Dedifferentiated amniotic fluid mesenchymal stem cell (primary cell): Measurements from ENCODE around the gene RNF152.
A peak's percentile ranks its signal among the peaks of the same experiment; 100 is the strongest.

Experiments
- DNase-seq: peaks from one replicate; pipeline ENCODE4 v3.0.0-alpha.2; 2016; ENCODE audit errors: extremely low spot score

The RNF152 gene

GRCh38 chr18:61892683-61893308 lies at the start of gene RNF152:
Gene RNF152 (minus strand): TSS chr18:61893007. CDS start chr18:61816463, 76,544 bp downstream.
- peak; percentile 42 for DNase-seq

GRCh38 chr18:61941948-61942471 lies 49.2 kb upstream of the RNF152 start:
- no peak for DNase-seq

GRCh38 chr18:61939046-61939674 lies 46.4 kb upstream of the RNF152 start:
- DNase-seq, result no peak

GRCh38 chr18:61935362-61935761 lies 42.6 kb upstream of the RNF152 start:
- no peak for DNase-seq

GRCh38 chr18:61931654-61932379 lies 39.0 kb upstream of the RNF152 start:
- no peak for DNase-seq

GRCh38 chr18:61929881-61930640 lies 37.3 kb upstream of the RNF152 start:
- no peak for DNase-seq

- DNase-seq, result no peak
These were observed 33.7 kb upstream of the RNF152 start for GRCh38 chr18:61926532-61926931.

GRCh38 chr18:61924550-61924949 lies 31.7 kb upstream of the RNF152 start:
- DNase-seq, result no peak

- DNase-seq, result no peak
These were observed 29.6 kb upstream of the RNF152 start for GRCh38 chr18:61922435-61922834.

- DNase-seq, result no peak
These were observed 28.9 kb upstream of the RNF152 start for GRCh38 chr18:61921621-61922235.

GRCh38 chr18:61917818-61918217 lies 25.0 kb upstream of the RNF152 start:
- no peak for DNase-seq

- DNase-seq, result no peak
These were observed 19.7 kb upstream of the RNF152 start for GRCh38 chr18:61912476-61912875.

GRCh38 chr18:61910101-61910500 lies 17.3 kb upstream of the RNF152 start:
- no peak for DNase-seq

- DNase-seq, result no peak
These were observed 15.9 kb upstream of the RNF152 start for GRCh38 chr18:61908661-61909060.

GRCh38 chr18:61901323-61901986 lies 8.6 kb upstream of the RNF152 start:
- DNase-seq, result peak; percentile 42

- no peak for DNase-seq
These were observed 7.9 kb upstream of the RNF152 start for GRCh38 chr18:61900504-61901281.

- no peak for DNase-seq
These were observed 5.9 kb upstream of the RNF152 start for GRCh38 chr18:61898640-61899101.

GRCh38 chr18:61896757-61897156 lies 4.0 kb upstream of the RNF152 start:
- no peak for DNase-seq

GRCh38 chr18:61896118-61896517 lies 3.3 kb upstream of the RNF152 start:
- no peak for DNase-seq
